Right lobe of liver (tissue), 6 donors: ENCODE results near the gene TACO1. TPM values are rescaled to one million over a fixed set of nuclear protein-coding genes. Genes with fewer than 3 reads are reported as not detected.

ENCODE experiments used
- ATAC-seq, 4 donors: fragments of 200-7000 bp; cut with Tn5 transposase; one replicate each; pipeline ENCODE4 v1.9.1; 2020; ENCODE audit warnings: mild to moderate bottlenecking in 4 of 4, moderate library complexity in 4 of 4
- DNase-seq, 3 donors: peaks; one replicate each; pipeline ENCODE4 v3.0.0-alpha.2; 2020
- H3K27ac ChIP-seq, 3 donors: fragments of 200-600 bp; one replicate each; pipeline ENCODE4 v1.8.0; 2022
- H3K27me3 ChIP-seq, 2 donors: fragments of 200-600 bp; one replicate each; pipeline ENCODE4 v1.8.0; 2022
- H3K36me3 ChIP-seq, 4 donors: fragments of 200-600 bp; sonication (generic) in 1 of 4; one replicate each; pipeline versions ENCODE4 v1.5.1 to v1.8.0; 2017 to 2022; ENCODE audit warnings: control low read depth in 1 of 4
- H3K4me1 ChIP-seq, 4 donors: fragments of 200-600 bp; sonication (generic) in 1 of 4; one replicate each; pipeline versions ENCODE4 v1.5.1 to v1.8.0; 2017 to 2022; ENCODE audit warnings: control low read depth in 1 of 4
- H3K4me3 ChIP-seq, 3 donors: fragments of 200-600 bp; one replicate each; pipeline ENCODE4 v1.8.0; 2022
- H3K9me3 ChIP-seq, 4 donors: fragments of 200-600 bp; sonication (generic) in 1 of 4; one replicate each; pipeline versions ENCODE4 v1.5.1 to v1.8.0; 2017 to 2022; ENCODE audit warnings: control low read depth in 1 of 4
- CTCF ChIP-seq, 4 donors: fragments of 200-600 bp in 3 of 4; fragments of 450-650 bp in 1 of 4; IDR thresholded peaks; one replicate each; pipeline versions ENCODE4 v1.5.1 to v1.8.0; 2016 to 2022; ENCODE audit warnings: antibody characterized with exemption in 4 of 4, mild to moderate bottlenecking in 2 of 4
- POLR2A ChIP-seq: fragments of 450-650 bp; IDR thresholded peaks from one replicate; pipeline ENCODE4 v1.6.1; 2017; ENCODE audit warnings: antibody characterized with exemption, mild to moderate bottlenecking
- WGBS: methylation state at CpG from one replicate; pipeline ENCODE4 v1.1.6; 2018; ENCODE audit warnings: low coverage, low lambda C conversion rate; ENCODE audit not compliant: insufficient coverage; ENCODE audit errors: missing lambda C conversion rate; 5-methylcytosine and 5-hydroxymethylcytosine counted together
- intact Hi-C, 2 donors: fragments of 100-400 bp; cut with DNase I; formaldehyde crosslinking; loops; one replicate each; pipeline versions ENCODE4 v1.11.2 to v1.14.1; 2022
- total RNA-seq, 6 experiments: library from RNA; depleted of rRNA in 2 of 6; stranded (reverse); fragments of >200 nt in 2 of 6; fragmentation: NEBNext Ultra II Directional in 3 of 6; extraction: Animal tissue kit (Norgen Biotek cat#: 25700) in 3 of 6; gene quantifications; one replicate each; pipeline versions ENCODE4 v1.1.0 to v1.2.4, GENCODE V29; 2016 to 2023
- donor health status: DM: no; HTN: yes; CAD: no.
- donor health status: DM: no; HTN: no; CAD: no.
- donor health status: DM: no; HTN: no; CAD: no.
- donor health status: DM: no; HTN: yes; CAD: no.
- donor health status: DM: no; HTN: yes; CAD: no.

TACO1 gene
- total RNA-seq, 6 experiments from 2014 or later: 30.6 to 46.7 (median 35.5) TPM

GRCh38 chr17:63621229-63621683, 20.6 kb downstream of the TACO1 start:
- Histone ChIP-seq H3K27me3 (no peaks in the 10 kb centered on the region), H3K36me3 (no peaks in the 10 kb centered on the region), H3K4me1 (peaks cover 0 to 29% (median 4%) of the 10 kb centered on the region in 4 donors), H3K4me3 (peak overlapping the region; percentile 52 to 86 (median 70)), H3K27ac (peak overlapping the region; percentile 44 to 68 (median 63)), H3K9me3 (no peaks in the 10 kb centered on the region)
- no peak for TF ChIP-seq CTCF (IDR thresholded peaks at IDR 0.05)
- TF ChIP-seq POLR2A: no peak
- ATAC-seq (no peak), DNase-seq (no peak)
- 9% methylated on average over 8 of the region's 10 CpGs for WGBS
- intact Hi-C loops: no loop called here

GRCh38 chr17:63621684-63622573, 21.2 kb downstream of the TACO1 start, which contains the start of gene MAP3K3:
TSS of gene MAP3K3 (plus strand) at chr17:63622417. CDS start at chr17:63622760, 343 bp downstream.
- peak; percentile 79 for TF ChIP-seq POLR2A
- TF ChIP-seq CTCF (IDR thresholded peaks at IDR 0.05): peak in 3 of 4 donors; percentile 34 to 45 (median 44)
- Histone ChIP-seq H3K4me3 (peak within 1 kb of the TSS; percentile 66 to 86 (median 72)), H3K27me3 (no peaks in the 10 kb centered on the region), H3K4me1 (peaks cover 0 to 35% (median 7%) of the 10 kb centered on the region in 4 donors), H3K27ac (peak within 1 kb of the TSS; percentile 63 to 84 (median 81)), H3K36me3 (no peaks in the 10 kb centered on the region), H3K9me3 (no peaks in the 10 kb centered on the region)
- peak; percentile 89 to 96 (median 94) for ATAC-seq
- intact Hi-C loops: no loop called here
- DNase-seq: peak; percentile 99 to 100 (median 100)
- 0% methylated on average over 9 of the region's 75 CpGs for WGBS

GRCh38 chr17:63622574-63623390, 22.1 kb downstream of the TACO1 start:
- H3K27me3 ChIP-seq: no peaks in the 10 kb centered on the region
- DNase-seq (peak; percentile 83 to 89 (median 84)), ATAC-seq (peak; percentile 16 to 40 (median 22))
- no peaks in the 10 kb centered on the region for H3K36me3 ChIP-seq
- intact Hi-C loops: no loop called here
- H3K27ac ChIP-seq: peak overlapping the region; percentile 52 to 84 (median 81)
- H3K9me3 ChIP-seq: no peaks in the 10 kb centered on the region
- peak overlapping the region; percentile 66 to 86 (median 72) for H3K4me3 ChIP-seq
- peaks cover 0 to 44% (median 9%) of the 10 kb centered on the region in 4 donors for H3K4me1 ChIP-seq
- WGBS: under 1% methylated on average over 13 of the region's 100 CpGs
- TF ChIP-seq POLR2A (no peak), CTCF (IDR thresholded peaks at IDR 0.05) (no peak)

- H3K27ac ChIP-seq: peak overlapping the region in 2 of 3 donors; percentile 81 to 84
- peaks cover 0 to 56% (median 10%) of the 10 kb centered on the region in 4 donors for H3K4me1 ChIP-seq
- TF ChIP-seq POLR2A (no peak), CTCF (IDR thresholded peaks at IDR 0.05) (no peak)
- no peaks in the 10 kb centered on the region for H3K36me3 ChIP-seq
- H3K4me3 ChIP-seq: peak overlapping the region; percentile 66 to 86 (median 72)
- intact Hi-C loops: no loop called here
- H3K27me3 ChIP-seq: no peaks in the 10 kb centered on the region
- ATAC-seq (no peak), DNase-seq (no peak)
- 37% methylated on average over 7 of the region's 7 CpGs for WGBS
- no peaks in the 10 kb centered on the region for H3K9me3 ChIP-seq
Measured at GRCh38 chr17:63623786-63624530, 23.3 kb downstream of the TACO1 start.
